OCI-LY7 (cell line): Measurements from ENCODE around the gene SORCS1.

Experiments used
- CTCF ChIP-seq: fragments of 200-600 bp; sonication (generic); conservative IDR thresholded peaks from 2 replicates; pipeline ENCODE4 v1.5.1; 2014; ENCODE audit warnings: mild to moderate bottlenecking, antibody characterized with exemption, low read length, moderate library complexity, mixed read lengths
- EZH2phosphoT487 ChIP-seq: fragments of 200-600 bp; sonication (generic); IDR thresholded peaks from 2 replicates; pipeline ENCODE4 v1.6.1; 2018; ENCODE audit warnings: low read depth, borderline replicate concordance, mild to moderate bottlenecking, mixed run types, antibody characterized with exemption, low read length, moderate library complexity, mixed read lengths

GRCh38 chr10:106938513-106938912 is 226.0 kb downstream of the SORCS1 start:
- TF ChIP-seq CTCF (no peak), EZH2phosphoT487 (no peak)
